Stimulated activated CD4-positive, alpha-beta T cell treated with anti-CD3 and anti-CD28 coated beads, TNF-alpha, amount 100 ng/mL, for 24 hours (primary cell): Measurements from ENCODE around the gene RNF150.

Source experiments
- DNase-seq, 3 experiments: peaks; one replicate each; pipeline ENCODE4 v3.0.0-alpha.2; 2020; ENCODE audit warnings: low read depth in 3 of 3

RNF150 gene

DNA sequence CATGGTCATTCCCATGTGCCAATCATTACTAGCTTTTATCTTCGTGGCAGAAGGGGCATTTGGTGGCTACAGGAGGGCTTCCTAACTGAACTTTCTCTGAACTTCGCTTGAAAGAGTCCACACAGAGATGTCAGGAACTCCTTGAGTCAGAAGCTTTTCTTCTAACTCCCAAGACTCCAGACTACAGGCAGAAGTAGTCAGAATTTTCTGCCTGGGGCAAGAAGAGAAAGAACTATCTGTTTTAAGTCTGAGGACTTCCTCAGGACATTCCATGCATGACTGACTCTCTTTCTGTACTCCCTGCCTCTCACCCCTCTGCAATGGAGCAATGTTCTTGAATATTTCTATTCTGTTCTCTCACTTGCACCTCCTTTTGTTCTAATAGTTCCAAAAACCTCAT is 206.6 kb downstream of the RNF150 start:
- DNase-seq: no peak

DNA sequence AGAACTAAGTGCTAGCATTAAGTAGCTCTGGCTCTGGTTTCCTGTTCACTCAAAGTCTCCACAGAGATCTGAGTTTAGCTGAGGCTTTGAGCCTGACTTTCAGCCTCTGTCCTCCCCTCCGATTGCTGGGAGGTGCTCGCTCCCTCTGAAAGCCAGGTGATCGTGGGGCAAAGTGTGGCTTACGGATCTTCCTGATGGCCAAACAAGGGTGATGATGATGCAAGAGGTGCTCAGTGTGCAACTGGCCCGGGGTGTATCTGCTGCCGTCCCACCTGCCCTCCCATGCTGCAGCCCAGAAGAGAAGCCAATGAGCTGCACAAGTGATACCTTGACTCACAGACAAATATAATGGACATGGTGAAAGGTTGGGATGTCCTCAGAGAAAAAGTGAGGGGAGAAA is 207.9 kb downstream of the RNF150 start:
- DNase-seq: no peak

DNA sequence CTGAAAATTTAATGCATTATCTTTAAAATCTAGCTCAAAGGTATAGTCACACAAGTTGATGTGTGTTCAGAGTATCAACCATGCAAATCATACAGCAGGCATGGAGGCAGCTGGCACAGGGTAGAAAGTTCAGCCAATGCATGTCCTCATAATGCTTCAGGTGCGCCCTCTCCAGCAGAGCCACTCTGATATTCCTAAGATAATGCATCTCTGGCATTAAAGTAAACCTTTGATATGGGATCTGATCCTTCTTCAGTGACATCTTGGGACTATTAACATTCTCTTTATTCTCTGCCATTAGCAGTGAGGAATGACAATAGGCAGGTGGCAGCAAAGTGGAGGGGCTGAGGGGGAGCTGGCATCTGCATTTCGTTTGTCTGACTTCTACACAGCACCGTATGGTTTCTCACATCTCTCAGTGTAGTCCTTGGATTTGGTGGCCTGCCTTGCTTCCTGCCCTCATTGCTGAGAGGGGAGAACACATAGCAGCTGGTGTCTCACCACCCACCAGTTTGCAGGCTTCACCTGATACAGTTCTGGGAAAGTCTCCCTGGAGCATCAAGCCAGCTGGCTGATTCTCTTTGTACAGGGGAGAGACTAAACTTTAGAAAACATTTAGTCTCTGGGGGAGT is 208.4 kb downstream of the RNF150 start:
- DNase-seq: no peak

DNA sequence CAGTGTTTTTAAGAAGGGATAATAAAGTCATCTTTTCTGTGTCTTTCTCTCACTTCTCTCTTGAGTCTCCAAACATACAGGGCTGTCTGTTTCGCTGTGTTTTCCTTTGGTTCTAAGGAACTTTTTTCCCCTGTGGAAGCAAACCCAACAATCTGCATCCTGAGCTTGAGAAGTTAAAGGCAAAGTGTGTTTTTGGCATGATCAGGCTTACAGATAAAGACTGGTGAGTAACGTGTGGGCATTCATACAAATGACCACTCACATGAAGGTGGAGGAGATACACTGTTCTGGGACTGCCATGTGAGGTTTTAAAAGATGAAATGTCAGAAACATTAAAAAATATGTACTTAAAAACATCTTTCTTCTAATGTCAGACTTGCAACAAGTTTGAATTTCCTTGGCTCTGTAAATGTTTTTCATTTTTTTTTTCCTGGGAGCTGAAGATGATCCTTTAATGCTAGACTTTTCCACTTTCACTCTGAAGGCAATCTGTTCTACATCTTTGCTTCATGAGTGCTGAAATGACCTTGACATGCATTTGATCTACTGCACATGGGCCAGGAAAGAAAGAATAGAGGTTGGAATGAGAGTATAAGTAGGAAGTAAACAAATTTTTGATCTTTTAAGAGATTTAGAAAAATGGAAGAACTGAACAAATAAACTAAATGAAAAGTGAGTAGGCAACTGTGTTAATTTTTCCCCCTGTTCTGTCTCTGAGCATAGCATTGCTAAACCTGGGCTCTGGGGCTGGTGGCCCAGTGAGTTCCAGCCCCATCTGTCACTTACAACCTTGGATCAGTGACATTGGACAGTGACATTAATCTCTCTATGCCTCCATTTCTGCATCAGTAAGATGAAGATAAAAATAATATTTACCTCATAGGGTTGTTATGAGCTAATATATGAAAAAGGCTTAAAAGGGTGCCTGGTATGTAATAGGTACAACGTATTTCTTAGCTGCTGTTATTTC is 226.0 kb downstream of the RNF150 start:
- DNase-seq: no peak

DNA sequence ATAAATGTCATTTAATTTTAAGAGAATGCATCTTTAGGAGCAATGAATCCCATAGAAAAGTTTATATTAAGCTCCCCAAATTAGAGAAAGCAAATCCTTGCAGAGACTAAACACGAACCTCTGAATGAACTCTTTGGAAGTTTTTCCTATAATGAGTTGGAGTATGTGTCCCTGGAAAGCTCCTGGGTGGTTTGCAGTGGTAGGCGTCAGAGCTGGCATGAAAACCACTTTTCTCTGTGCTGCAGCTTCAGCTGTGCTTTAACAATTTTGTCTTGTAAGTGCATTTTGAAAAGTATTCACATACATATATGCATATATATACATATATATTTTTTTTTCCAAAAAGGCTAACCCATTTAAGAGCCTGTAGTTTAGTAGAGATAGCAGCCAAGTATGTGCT is 228.4 kb downstream of the RNF150 start:
- no peak for DNase-seq

DNA sequence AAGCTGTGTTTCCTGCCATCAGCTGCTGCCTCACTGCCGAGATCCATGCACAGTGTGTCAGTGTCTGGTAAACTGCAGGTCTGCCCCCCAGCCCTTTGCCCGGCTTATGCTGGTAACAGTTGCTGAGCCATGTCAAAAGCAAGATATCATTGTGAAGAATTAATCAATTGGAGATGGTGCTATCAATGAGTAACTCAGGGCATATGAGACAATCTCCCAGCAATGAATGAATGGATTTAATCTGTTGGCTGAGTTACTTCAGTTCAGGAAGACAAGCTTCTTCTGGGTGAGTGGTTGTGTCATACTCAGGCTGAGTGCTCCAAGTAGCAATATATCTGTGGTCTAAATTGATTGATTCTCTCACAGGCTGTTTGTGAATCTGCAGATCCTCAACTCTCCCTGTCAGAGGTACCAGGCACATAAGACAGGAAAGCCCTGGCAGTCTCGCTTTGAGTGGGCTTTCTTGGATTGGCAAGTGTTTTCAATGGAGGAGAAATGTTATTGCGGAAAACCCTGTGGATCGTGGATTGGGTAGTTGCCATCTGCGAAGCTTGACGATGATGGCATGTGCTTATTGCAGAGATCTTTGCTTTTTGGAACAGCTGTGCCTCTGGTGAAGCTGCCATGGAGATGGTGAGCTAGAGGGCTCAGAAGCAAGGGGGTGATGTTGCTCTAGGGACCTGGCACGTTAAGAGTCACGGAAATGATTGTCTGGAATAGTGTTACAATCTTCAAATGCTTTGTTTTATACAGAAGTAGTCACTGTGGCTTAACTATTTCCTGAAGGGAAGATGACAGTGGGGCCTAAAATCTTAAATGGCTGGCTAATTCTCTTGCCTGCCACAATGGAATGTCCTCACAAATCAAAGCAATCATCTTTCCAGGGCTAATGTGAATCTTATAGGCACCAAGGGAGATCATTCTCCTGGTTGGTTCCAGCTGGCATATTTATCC is 229.5 kb downstream of the RNF150 start:
- DNase-seq: no peak

DNA sequence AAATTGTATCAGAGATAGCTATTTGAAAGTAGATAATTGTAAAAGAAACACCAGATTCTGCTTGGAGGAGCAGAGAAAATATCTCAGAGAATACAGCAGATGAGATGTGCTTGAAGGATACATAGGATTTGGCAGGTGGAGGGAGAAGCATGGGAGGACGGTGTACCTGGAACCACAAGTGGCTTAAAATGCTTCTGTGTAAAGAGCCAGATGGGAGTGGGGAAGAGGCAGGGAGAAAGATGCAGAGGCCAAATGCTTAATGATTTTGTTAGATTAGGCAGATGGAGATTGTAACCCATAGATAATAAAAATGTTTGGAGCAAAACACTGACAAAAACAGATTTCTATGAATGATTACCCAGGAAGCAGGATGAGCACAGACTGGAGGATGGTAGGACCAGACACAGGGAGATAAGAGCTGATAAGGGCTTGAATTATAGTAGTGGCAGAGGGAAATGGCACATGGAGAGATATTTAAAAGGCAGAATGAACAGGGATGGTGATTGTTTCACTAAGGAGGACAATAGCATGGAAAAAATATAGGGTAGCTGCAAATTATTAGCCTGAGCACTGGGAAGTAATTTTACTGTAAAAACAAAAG is 231.4 kb downstream of the RNF150 start:
- no peak for DNase-seq

DNA sequence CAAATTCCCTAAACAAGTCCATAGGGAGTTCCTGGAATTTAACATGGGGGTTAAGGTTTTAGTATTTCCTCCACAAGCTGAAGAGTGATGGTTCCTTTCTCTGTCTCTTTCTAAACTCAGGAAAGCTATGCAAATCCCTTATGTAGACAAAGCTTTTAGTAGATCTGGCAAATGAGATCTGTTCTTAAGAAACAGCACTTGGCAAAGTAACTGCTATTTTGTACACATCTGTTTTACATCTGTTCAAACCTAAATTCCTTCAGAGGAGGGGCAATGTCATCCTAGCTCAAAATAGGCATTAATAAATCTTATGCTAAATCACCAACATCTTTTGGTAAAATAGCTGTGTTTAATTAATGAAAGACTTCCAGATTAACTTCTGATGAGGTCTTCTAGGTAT is 239.3 kb downstream of the RNF150 start:
- DNase-seq: no peak

DNA sequence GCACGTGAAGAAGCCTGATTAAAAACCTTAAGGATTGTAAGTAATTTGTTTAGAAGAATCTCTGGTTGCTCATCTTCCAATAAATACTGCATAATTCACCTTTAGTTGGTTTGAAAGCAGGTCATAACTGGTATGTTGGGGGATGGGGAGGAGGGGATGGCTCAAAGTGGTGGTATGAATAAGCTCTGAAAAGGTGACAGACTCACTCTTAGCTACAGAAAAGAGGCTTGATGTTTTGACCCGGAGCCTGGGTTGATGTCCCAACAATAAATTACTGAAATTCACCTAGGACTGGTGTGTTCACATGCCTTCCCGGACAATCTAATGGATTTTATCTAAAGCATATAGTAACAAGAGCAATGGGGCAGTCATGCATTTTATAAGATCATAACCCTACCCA is 245.2 kb downstream of the RNF150 start:
- no peak for DNase-seq

DNA sequence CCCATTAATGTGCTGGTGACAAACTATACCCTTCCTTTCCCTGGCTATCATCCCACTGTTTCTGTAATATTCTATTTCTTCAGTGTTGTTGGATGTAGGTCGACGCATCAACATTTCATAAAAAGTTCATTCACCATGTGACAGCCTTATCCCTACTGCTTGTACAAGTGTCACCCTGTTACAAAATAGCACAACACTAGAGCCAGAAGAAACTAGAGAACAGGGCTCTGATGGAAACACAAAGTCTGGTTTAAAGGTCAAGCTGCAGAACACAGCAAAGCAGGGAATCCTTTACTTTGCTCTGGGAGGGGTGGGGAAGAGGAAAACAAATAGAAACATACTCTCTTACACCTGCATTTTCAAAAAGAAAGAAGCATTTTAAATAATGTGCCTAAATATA is 245.8 kb downstream of the RNF150 start:
- DNase-seq: no peak

DNA sequence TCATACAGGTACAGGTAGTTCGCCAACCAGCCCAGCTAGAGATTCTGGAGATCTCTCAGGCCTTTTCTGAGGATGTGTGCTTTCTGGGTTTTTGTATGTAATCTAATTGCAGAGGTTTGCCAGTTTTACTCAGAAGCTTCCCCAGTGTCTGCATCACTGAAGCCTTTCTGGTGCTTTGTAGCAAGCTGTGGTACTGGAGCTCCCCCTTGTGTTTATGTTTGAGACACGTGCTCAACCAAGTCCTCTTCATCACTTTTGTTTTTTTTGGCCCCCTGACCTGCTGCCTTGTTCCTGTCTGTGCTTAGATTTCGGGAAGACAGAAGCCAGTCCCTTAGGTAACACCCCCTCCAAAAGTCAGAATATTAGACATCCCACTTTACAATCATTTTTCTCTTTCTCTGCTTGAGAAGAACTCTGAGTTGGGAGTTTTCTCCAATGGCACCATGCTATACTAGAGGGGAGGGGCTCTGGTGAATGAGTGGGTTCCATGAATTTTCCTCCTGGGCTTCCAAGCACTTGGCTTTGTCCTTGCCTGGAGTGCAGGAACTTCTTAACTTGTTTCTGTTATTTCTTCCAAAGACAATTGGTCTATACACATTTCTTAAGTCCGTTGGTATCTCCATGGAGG is 248.7 kb downstream of the RNF150 start:
- DNase-seq: no peak

DNA sequence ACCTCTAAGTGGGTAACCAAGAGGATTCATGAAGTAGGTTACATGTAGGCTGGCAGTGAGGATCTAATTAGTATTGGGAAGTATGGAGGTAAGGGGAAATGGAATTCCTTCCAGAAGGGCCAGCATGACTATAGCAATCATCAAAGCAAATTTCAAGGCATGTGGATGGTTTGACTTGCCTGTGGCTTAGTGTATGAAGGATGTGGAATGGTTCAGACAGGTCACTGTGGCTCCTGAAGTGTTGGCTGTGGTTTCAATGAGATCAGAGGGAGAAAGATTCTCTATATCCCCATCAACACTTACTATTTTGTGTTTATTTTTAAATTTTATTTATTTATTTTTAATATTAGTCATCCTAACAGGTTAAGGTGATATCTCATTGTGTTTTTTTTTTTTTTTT is 255.5 kb downstream of the RNF150 start:
- DNase-seq: no peak

DNA sequence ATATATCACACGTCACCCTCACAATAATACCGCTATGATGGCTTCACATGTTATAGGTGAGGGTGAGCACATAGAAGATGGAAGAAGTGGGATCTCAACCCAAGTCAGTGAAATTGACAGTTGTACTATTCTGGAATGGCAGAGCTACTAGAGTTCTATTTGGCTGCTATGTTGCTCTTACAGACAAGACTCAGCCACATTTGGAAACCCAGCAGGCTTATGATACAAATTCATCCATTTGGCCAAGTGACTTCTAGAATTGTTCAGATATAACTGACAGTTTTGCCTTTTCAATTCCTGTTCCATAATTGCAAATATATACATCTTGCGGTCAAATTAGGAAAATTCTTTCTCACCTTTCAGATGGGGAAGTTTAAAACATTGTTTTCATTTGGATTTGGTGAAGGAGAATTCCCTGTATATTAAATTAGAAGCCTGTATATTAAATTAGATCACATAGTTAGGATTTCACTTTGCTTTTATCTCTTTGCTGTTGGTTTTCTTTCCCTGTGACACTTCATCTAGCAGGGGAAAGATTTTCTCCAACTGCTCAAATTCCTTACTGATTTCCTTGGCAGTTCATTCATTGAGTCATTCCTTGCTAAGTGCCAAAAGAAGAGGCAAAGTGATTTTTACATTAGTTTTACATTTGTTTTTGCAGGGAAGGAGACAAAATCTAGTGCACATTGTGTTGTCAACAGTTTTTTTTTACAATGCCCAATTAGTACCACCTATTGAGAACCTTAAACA is 256.5 kb downstream of the RNF150 start:
- DNase-seq: no peak

DNA sequence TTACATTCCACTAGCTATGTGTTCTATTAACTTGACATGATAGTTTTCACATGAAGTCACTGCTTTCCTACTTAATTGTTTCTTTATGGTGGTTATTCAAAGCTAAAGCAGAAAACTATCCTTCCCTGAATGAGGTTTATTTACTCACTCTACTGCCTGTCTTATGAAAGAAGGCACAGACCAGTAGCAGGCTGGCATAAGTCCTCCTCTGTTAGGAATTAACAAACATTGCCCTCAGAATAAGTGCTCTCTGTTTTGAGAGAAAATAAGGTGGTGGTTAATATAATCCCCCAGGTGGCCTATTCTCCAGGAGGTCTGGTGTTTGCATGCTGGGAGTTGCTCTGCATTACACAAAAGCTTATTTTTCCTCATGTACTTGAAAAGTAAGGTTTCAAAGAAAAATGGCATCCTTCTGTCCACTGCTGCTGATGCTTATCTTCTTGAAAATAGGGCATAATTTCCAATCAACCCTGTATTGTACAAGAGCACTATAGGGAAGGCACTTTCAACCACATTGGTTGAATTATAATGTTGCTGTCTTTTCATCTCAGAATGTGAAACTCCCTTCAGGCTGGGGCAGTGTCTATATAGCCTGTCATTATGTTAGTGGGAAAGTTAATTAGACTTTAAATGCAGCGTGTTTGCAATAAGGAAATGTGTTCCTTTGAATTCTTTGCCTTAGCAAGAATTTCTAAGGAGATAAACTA is 257.4 kb downstream of the RNF150 start:
- no peak for DNase-seq

DNA sequence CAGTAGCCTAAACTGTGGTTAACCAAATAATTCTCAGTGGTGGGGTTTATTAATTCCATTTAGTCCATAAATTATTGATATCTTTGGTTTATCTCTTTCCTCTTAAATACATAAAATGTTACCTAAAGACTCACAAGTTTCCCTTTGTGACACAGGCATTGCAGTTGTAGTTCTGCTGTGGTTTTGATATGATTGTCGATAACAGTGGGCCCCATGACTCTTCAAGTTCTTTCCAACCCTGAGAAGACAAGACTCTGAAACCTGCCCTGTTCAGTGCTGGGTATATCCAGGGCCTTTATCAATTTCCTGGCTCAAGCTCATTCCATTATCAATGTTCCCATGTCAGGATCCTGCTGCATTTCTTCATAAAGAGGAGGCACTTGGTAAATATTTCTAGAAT is 259.2 kb downstream of the RNF150 start:
- no peak for DNase-seq

DNA sequence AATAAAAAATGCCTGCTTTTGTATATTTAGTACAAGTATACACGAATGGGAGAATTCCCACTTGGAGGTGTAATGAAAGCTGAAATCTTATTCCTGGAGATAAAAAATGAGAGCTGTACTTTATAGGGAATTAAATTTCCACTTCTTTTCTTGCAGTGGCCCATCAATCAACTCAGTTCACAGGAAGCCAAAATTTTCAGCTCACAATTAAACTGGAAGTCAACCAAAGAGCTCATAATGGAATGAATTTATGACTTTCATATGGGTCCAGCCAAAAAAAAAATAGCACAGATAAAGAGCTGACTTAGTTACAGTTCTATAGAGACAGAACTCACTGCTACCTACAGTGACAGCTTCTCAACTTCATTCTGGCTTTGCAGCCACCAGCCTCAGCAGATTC is 261.9 kb downstream of the RNF150 start:
- no peak for DNase-seq

DNA sequence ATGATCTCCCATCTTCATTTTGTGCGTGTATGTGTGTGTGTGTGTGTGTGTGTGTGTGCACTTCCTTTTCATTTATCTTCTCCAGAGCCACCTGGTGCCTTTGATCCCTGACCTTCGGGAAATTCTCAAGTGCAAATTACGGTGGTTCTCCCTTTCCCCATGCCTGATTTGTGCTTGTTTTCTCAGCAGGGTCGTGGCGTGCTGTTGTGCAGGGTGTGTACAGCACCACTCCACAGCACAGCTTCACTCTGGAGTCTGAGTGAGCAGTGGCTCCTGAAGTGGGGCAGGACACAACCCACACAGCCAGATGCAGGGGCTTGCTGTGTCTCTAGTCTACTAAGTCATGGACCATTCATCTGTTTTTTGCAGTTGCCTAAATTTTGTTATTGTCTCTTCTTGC is 262.8 kb downstream of the RNF150 start:
- no peak for DNase-seq

DNA sequence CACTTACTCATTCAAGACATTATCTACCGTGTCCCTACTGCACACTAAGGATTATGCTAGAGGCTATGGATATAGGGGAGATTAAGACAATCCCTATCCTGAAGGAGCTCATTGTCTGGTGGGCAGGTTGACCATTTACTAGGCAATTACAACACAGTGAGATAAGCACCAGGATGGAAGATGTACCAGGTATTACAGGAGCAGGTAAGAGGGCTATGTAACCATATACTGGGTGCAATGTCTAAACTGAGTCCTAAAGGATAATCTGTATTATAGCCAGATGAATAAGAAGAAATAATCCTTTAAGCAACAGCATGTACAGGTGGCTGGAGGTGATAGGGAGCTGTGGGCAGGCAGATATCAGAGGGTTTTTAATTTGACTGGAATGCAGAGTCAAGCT is 263.8 kb downstream of the RNF150 start:
- DNase-seq: no peak

DNA sequence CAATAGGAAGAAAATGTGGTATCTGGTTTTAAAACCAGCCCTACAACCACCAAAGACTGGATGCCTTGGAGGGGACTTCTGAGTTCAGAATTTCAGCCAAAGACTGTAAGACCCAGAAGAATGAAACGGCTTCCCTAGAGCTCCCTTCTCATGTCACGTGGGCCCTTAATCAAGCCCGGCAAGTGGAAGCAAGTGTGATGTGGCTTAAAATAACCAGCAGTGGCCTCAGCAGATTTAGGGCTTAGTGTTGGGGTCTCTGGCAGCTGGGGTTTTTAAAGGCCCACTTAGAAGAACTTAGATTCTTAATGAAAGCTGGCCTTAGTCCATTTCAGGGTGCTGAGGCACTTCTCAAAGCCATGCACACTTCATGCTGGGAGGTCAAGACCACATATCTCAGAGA is 265.9 kb downstream of the RNF150 start:
- no peak for DNase-seq

DNA sequence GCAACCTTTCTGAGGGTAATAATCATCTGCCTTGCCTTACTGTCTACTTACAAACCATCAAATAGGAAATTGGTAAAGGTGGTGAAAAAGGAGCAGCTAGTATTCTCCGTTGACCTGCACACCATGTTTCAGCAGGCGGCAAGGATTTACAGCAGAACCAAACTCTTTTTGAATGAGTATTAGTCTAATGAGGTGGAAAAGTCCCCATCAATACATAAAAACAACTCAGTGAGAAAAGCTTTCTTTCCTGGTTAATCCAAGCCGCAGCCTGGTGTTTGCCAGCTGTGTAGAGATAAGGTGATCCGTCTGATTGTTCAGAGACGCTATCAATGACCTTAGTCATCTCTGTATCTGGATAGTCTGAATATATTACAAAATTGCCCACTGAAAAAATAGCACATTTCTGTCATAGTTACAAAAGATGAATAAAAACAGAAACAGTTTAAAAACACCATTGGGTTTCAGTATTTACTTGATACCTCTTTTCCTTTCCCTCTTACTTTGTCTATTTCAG is 266.7 kb downstream of the RNF150 start:
- DNase-seq: no peak
